GM06990 (cell line): ENCODE data around the gene PDE6A.

ENCODE experiments used
- DNase-seq: peaks from one replicate; pipeline ENCODE4 v3.0.0-alpha.2; 2011; ENCODE audit not compliant: insufficient read length; ENCODE audit errors: extremely low read depth
- H3K27me3 ChIP-seq: replicated peaks from 2 replicates; pipeline ENCODE4 v1.6.0; 2011; ENCODE audit warnings: low read length; ENCODE audit not compliant: control insufficient read depth, insufficient read depth
- H3K36me3 ChIP-seq: 2 replicates; pipeline ENCODE4 v1.5.1; 2011; ENCODE audit warnings: low read length; ENCODE audit not compliant: control insufficient read depth, insufficient read depth
- H3K4me3 ChIP-seq: replicated peaks from 2 replicates; pipeline ENCODE4 v1.5.1; 2011; ENCODE audit warnings: low read depth, mild to moderate bottlenecking, control low read depth, low read length
- CTCF ChIP-seq: IDR thresholded peaks from 2 replicates; pipeline ENCODE4 v1.5.1; 2011; ENCODE audit warnings: low read length, control low read depth, mild to moderate bottlenecking, inconsistent platforms; ENCODE audit not compliant: insufficient read depth, poor library complexity, severe bottlenecking

PDE6A gene

GRCh38 chr5:149931992-149932436 is 12.6 kb downstream of the PDE6A start:
- DNase-seq = no peak
- no peaks in the 10 kb centered on the region for H3K27me3 ChIP-seq
- TF ChIP-seq CTCF = no peak
- no peak overlapping the region for H3K4me3 ChIP-seq
- no peaks in the 10 kb centered on the region for H3K36me3 ChIP-seq

- DNase-seq = no peak
- H3K36me3 ChIP-seq = no peaks in the 10 kb centered on the region
- TF ChIP-seq CTCF = no peak
- H3K4me3 ChIP-seq = no peak overlapping the region
- H3K27me3 ChIP-seq = no peaks in the 10 kb centered on the region
Observed at GRCh38 chr5:149930749-149931574, 13.6 kb downstream of the PDE6A start.

GRCh38 chr5:149930043-149930748 is 14.4 kb downstream of the PDE6A start:
- Histone ChIP-seq H3K36me3 (no peaks in the 10 kb centered on the region), H3K27me3 (no peaks in the 10 kb centered on the region), H3K4me3 (no peak overlapping the region)
- DNase-seq = no peak
- TF ChIP-seq CTCF = no peak

- TF ChIP-seq CTCF = no peak
- Histone ChIP-seq H3K27me3 (no peaks in the 10 kb centered on the region; the same call in 1 of the 2 replicates), H3K4me3 (no peak overlapping the region), H3K36me3 (no peaks in the 10 kb centered on the region)
- no peak for DNase-seq
Observed at GRCh38 chr5:149924486-149924885, 20.1 kb downstream of the PDE6A start.

- DNase-seq = no peak
- H3K27me3 ChIP-seq = no peaks in the 10 kb centered on the region; the same call in 1 of the 2 replicates
- TF ChIP-seq CTCF = no peak
- no peaks in the 10 kb centered on the region for H3K36me3 ChIP-seq
- no peak overlapping the region for H3K4me3 ChIP-seq
Observed at GRCh38 chr5:149922950-149923349, 21.6 kb downstream of the PDE6A start.
